ENCODE data around the gene TLX2. TPM values are rescaled to one million over a fixed set of nuclear protein-coding genes. Genes with fewer than 3 reads are reported as not detected.

Gene TLX2
- total RNA-seq, 1 donor from 2014 or later, result not detected

GRCh38 chr2:74529357-74530238 lies 15.3 kb downstream of the TLX2 start, which contains the start of the genes AUP1 and HTRA2:
TSS of gene AUP1 (minus strand) at chr2:74529706. CDS start at chr2:74529629, 77 bp downstream.
TSS of gene HTRA2 (plus strand) at chr2:74529933. CDS start at chr2:74530007, 74 bp downstream.
- Mint-ChIP-seq H3K36me3 (peaks cover 32% of the 10 kb centered on the region), H3K4me3 (peak within 1 kb of the TSS; percentile 96), H3K27me3 (ENCODE audit: insufficient read depth, low read depth) (peaks cover 7% of the 10 kb centered on the region), H3K9me3 (no peaks in the 10 kb centered on the region), H3K27ac (peak within 1 kb of the TSS; percentile 97), H3K4me1 (peaks cover 32% of the 10 kb centered on the region)
- TF ChIP-seq EZH2phosphoT487 (IDR thresholded peaks at IDR 0.05), result no peak
- no peak for TF ChIP-seq CTCF (IDR thresholded peaks at IDR 0.05)
- TF ChIP-seq EZH2 (IDR thresholded peaks at IDR 0.05), result no peak
- H3K9ac ChIP-seq, result peak within 1 kb of the TSS; percentile 92
- H3K4me3 ChIP-seq, result peak within 1 kb of the TSS; percentile 97
- H3K36me3 ChIP-seq, result no peaks in the 10 kb centered on the region
- peak within 1 kb of the TSS; percentile 17 for H3K27ac ChIP-seq
- H3K4me2 ChIP-seq, result peak within 1 kb of the TSS; percentile 98
- H3K27me3 ChIP-seq, result no peaks in the 10 kb centered on the region
- no peaks in the 10 kb centered on the region for H4K20me1 ChIP-seq (ENCODE audit: low read depth)
- H3F3A ChIP-seq (ENCODE audit: low read depth), result peaks cover 12% of the 10 kb centered on the region
- no peaks in the 10 kb centered on the region for H3K9me3 ChIP-seq (ENCODE audit: low read depth)
- peaks cover 35% of the 10 kb centered on the region for H3K79me2 ChIP-seq (ENCODE audit: low read depth)
- peaks cover 16% of the 10 kb centered on the region for H3K4me1 ChIP-seq
- H2AFZ ChIP-seq (replicated peaks), result peak within 1 kb of the TSS; percentile 88
- DNase-seq (ENCODE audit: low spot score), result peak; percentile 100

GRCh38 chr2:74530239-74531187 lies 16.3 kb downstream of the TLX2 start:
- Histone ChIP-seq H3K27me3 (no peaks in the 10 kb centered on the region), H3F3A (ENCODE audit: low read depth) (peaks cover 12% of the 10 kb centered on the region), H3K9ac (peak overlapping the region; percentile 29), H3K36me3 (no peaks in the 10 kb centered on the region), H3K4me1 (peaks cover 16% of the 10 kb centered on the region), H3K27ac (no peak overlapping the region), H3K4me3 (peak overlapping the region; percentile 97), H4K20me1 (ENCODE audit: low read depth) (no peaks in the 10 kb centered on the region), H3K79me2 (ENCODE audit: low read depth) (peaks cover 35% of the 10 kb centered on the region), H3K4me2 (peak overlapping the region; percentile 92), H2AFZ (replicated peaks) (peak overlapping the region; percentile 68), H3K9me3 (ENCODE audit: low read depth) (no peaks in the 10 kb centered on the region)
- Mint-ChIP-seq H3K27me3 (ENCODE audit: insufficient read depth, low read depth) (peaks cover 7% of the 10 kb centered on the region), H3K36me3 (peaks cover 32% of the 10 kb centered on the region), H3K27ac (no peak overlapping the region), H3K4me1 (peaks cover 32% of the 10 kb centered on the region), H3K9me3 (no peaks in the 10 kb centered on the region), H3K4me3 (peak overlapping the region; percentile 96)
- no peak for TF ChIP-seq EZH2phosphoT487 (IDR thresholded peaks at IDR 0.05)
- TF ChIP-seq EZH2 (IDR thresholded peaks at IDR 0.05), result no peak
- TF ChIP-seq CTCF (IDR thresholded peaks at IDR 0.05), result no peak
- peak; percentile 53 for DNase-seq (ENCODE audit: low spot score)

- DNase-seq (ENCODE audit: low spot score), result no peak
- Histone ChIP-seq H4K20me1 (ENCODE audit: low read depth) (no peaks in the 10 kb centered on the region), H3K36me3 (no peaks in the 10 kb centered on the region), H3K79me2 (ENCODE audit: low read depth) (peaks cover 35% of the 10 kb centered on the region), H3K4me1 (peaks cover 16% of the 10 kb centered on the region), H3F3A (ENCODE audit: low read depth) (peaks cover 12% of the 10 kb centered on the region), H3K9me3 (ENCODE audit: low read depth) (no peaks in the 10 kb centered on the region), H3K27ac (no peak overlapping the region), H3K4me3 (no peak overlapping the region), H3K27me3 (no peaks in the 10 kb centered on the region), H3K4me2 (no peak overlapping the region), H2AFZ (replicated peaks) (no peak overlapping the region), H3K9ac (no peak overlapping the region)
- H3K4me1 Mint-ChIP-seq, result peaks cover 29% of the 10 kb centered on the region
- H3K36me3 Mint-ChIP-seq, result peaks cover 26% of the 10 kb centered on the region
- no peak for TF ChIP-seq EZH2phosphoT487 (IDR thresholded peaks at IDR 0.05)
- no peak for TF ChIP-seq CTCF (IDR thresholded peaks at IDR 0.05)
- no peak for TF ChIP-seq EZH2 (IDR thresholded peaks at IDR 0.05)
- peaks cover 7% of the 10 kb centered on the region for H3K27me3 Mint-ChIP-seq (ENCODE audit: insufficient read depth, low read depth)
- H3K4me3 Mint-ChIP-seq, result peak overlapping the region; percentile 96
- no peak overlapping the region for H3K27ac Mint-ChIP-seq
- H3K9me3 Mint-ChIP-seq, result no peaks in the 10 kb centered on the region
These were observed 17.4 kb downstream of the TLX2 start for GRCh38 chr2:74531666-74532065.
